ENCODE results near the gene SMAD3. TPM values are rescaled to one million over a fixed set of nuclear protein-coding genes. Genes with fewer than 3 reads are reported as not detected.

Gene SMAD3
- total and polyA plus RNA-seq, 4 donors: 4.0 to 12.2 (median 5.5) TPM

DNA sequence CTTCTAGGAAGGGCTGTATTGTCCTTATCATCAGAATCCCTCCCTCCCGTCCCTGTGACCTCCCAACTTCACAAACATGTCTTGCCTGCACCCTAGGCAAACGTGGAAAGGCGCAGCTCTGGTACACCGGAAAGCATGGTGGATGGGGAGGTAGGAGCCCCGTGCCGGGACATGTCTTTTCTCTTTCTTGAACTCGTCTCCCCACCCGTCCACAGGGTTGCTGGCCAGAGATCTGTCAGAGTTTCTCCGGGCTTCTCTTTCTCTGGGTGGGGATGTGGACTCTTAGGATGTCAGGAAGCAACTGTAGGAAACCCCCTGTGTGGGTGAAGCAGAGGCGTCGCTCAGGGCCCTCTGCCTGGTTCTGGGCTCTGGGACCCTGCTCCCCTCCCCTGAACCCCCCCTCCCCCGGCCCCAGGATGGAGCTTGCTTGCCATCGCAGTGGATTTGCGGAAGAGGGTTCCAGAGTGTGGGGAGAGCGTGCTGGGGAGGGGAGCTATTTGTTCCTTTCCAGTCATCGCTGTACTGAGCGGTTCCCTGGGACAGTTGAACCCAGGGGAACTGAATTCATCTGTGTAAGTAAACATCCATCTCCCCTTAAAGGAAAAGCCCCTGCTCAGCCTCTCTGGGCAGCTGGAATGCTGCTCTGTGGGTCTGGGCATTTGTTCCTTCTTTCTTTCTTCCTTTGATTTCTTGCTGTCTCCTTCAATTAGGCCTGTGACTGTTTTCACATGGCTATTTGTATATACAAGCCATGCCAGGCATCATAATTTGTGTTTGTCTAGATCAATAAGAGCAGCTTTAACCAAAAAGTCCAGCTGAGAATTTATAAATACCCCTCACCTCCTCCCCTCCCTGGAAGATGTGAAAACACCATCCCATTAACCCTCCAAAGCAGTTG lies 72.8 kb downstream of the SMAD3 start:
- Histone ChIP-seq H3K36me3 (ENCODE audit: control insufficient read depth in 4 of 4, insufficient read depth in 3 of 4, low read depth in 1 of 4, low read length in 3 of 4) (no peaks in the 10 kb centered on the region), H3K27me3 (ENCODE audit: control insufficient read depth in 4 of 4, insufficient read depth in 4 of 4, low read length in 3 of 4) (no peaks in the 10 kb centered on the region), H3K4me1 (ENCODE audit: control insufficient read depth in 4 of 4, insufficient read depth in 4 of 4, low read length in 3 of 4) (peaks cover 27 to 36% (median 30%) of the 10 kb centered on the region in 4 donors), H3K9ac (ENCODE audit: low read depth in 1 of 2, low read length in 2 of 2) (no peak overlapping the region), H3K4me3 (ENCODE audit: low read depth in 1 of 3, low read length in 3 of 3) (no peak overlapping the region), H3K9me3 (ENCODE audit: control insufficient read depth in 4 of 4, low read length in 3 of 4) (no peaks in the 10 kb centered on the region), H3K27ac (ENCODE audit: low read depth in 1 of 2, low read length in 2 of 2) (no peak overlapping the region)
- 83% methylated on average over 17 of the region's 17 CpGs for WGBS
- no peak for TF ChIP-seq RXRA (IDR thresholded peaks at IDR 0.05)
- TF ChIP-seq YY1 (IDR thresholded peaks at IDR 0.05): no peak
- no peak for TF ChIP-seq FOXA1 (IDR thresholded peaks at IDR 0.05)
- TF ChIP-seq, protein P1, sequence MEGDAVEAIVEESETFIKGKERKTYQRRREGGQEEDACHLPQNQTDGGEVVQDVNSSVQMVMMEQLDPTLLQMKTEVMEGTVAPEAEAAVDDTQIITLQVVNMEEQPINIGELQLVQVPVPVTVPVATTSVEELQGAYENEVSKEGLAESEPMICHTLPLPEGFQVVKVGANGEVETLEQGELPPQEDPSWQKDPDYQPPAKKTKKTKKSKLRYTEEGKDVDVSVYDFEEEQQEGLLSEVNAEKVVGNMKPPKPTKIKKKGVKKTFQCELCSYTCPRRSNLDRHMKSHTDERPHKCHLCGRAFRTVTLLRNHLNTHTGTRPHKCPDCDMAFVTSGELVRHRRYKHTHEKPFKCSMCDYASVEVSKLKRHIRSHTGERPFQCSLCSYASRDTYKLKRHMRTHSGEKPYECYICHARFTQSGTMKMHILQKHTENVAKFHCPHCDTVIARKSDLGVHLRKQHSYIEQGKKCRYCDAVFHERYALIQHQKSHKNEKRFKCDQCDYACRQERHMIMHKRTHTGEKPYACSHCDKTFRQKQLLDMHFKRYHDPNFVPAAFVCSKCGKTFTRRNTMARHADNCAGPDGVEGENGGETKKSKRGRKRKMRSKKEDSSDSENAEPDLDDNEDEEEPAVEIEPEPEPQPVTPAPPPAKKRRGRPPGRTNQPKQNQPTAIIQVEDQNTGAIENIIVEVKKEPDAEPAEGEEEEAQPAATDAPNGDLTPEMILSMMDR (IDR thresholded peaks at IDR 0.05; ENCODE audit: low read depth, low read length, missing input control): no peak
- TF ChIP-seq FOXA2 (IDR thresholded peaks at IDR 0.05): no peak
- no peak for TF ChIP-seq HNF4G (IDR thresholded peaks at IDR 0.05)
- TF ChIP-seq SP1 (IDR thresholded peaks at IDR 0.05): no peak
- TF ChIP-seq TAF1 (conservative IDR thresholded peaks at IDR 0.05): no peak
- TF ChIP-seq NR2F2 (IDR thresholded peaks at IDR 0.05): no peak
- TF ChIP-seq HNF4A (conservative IDR thresholded peaks at IDR 0.05): no peak
- TF ChIP-seq, protein P2, sequence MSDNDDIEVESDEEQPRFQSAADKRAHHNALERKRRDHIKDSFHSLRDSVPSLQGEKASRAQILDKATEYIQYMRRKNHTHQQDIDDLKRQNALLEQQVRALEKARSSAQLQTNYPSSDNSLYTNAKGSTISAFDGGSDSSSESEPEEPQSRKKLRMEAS (IDR thresholded peaks at IDR 0.05): no peak
- TF ChIP-seq RAD21 (IDR thresholded peaks at IDR 0.05): no peak
- no peak for TF ChIP-seq EGR1 (IDR thresholded peaks at IDR 0.05; ENCODE audit: low read depth in 2 of 2)
- TF ChIP-seq GABPA (IDR thresholded peaks at IDR 0.05 in 1 of 2, conservative IDR thresholded peaks at IDR 0.05 in 1 of 2): no peak
- TF ChIP-seq, protein P3, sequence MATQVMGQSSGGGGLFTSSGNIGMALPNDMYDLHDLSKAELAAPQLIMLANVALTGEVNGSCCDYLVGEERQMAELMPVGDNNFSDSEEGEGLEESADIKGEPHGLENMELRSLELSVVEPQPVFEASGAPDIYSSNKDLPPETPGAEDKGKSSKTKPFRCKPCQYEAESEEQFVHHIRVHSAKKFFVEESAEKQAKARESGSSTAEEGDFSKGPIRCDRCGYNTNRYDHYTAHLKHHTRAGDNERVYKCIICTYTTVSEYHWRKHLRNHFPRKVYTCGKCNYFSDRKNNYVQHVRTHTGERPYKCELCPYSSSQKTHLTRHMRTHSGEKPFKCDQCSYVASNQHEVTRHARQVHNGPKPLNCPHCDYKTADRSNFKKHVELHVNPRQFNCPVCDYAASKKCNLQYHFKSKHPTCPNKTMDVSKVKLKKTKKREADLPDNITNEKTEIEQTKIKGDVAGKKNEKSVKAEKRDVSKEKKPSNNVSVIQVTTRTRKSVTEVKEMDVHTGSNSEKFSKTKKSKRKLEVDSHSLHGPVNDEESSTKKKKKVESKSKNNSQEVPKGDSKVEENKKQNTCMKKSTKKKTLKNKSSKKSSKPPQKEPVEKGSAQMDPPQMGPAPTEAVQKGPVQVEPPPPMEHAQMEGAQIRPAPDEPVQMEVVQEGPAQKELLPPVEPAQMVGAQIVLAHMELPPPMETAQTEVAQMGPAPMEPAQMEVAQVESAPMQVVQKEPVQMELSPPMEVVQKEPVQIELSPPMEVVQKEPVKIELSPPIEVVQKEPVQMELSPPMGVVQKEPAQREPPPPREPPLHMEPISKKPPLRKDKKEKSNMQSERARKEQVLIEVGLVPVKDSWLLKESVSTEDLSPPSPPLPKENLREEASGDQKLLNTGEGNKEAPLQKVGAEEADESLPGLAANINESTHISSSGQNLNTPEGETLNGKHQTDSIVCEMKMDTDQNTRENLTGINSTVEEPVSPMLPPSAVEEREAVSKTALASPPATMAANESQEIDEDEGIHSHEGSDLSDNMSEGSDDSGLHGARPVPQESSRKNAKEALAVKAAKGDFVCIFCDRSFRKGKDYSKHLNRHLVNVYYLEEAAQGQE (IDR thresholded peaks at IDR 0.05): no peak
- TF ChIP-seq JUND (IDR thresholded peaks at IDR 0.05): no peak
- TF ChIP-seq, protein P4, sequence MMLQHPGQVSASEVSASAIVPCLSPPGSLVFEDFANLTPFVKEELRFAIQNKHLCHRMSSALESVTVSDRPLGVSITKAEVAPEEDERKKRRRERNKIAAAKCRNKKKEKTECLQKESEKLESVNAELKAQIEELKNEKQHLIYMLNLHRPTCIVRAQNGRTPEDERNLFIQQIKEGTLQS (IDR thresholded peaks at IDR 0.05): no peak
- TF ChIP-seq, protein P5, sequence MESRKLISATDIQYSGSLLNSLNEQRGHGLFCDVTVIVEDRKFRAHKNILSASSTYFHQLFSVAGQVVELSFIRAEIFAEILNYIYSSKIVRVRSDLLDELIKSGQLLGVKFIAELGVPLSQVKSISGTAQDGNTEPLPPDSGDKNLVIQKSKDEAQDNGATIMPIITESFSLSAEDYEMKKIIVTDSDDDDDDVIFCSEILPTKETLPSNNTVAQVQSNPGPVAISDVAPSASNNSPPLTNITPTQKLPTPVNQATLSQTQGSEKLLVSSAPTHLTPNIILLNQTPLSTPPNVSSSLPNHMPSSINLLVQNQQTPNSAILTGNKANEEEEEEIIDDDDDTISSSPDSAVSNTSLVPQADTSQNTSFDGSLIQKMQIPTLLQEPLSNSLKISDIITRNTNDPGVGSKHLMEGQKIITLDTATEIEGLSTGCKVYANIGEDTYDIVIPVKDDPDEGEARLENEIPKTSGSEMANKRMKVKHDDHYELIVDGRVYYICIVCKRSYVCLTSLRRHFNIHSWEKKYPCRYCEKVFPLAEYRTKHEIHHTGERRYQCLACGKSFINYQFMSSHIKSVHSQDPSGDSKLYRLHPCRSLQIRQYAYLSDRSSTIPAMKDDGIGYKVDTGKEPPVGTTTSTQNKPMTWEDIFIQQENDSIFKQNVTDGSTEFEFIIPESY (IDR thresholded peaks at IDR 0.05): no peak
- DNase-seq (ENCODE audit: low spot score): no peak

Measured in liver (tissue), 9 donors.